Lower leg skin (tissue), 4 donors: Measurements from ENCODE around the gene IRF2. TPM values are rescaled to one million over a fixed set of nuclear protein-coding genes. Genes with fewer than 3 reads are reported as not detected.

Experiments used
- DNase-seq, 2 donors: peaks; one replicate each; pipeline ENCODE4 v3.0.0-alpha.2; 2019; ENCODE audit warnings: low spot score in 2 of 2
- H3K4me3 ChIP-seq: fragments of 200-600 bp; sonication (generic); 2 replicates; pipeline ENCODE4 v1.5.1; 2017; ENCODE audit warnings: mild to moderate bottlenecking, low read depth; ENCODE audit not compliant: poor library complexity, severe bottlenecking
- CTCF ChIP-seq, 3 donors: fragments of 450-650 bp; IDR thresholded peaks; one replicate each; pipeline ENCODE4 v1.5.1; 2016; ENCODE audit warnings: antibody characterized with exemption in 3 of 3, mild to moderate bottlenecking in 3 of 3, moderate library complexity in 2 of 3
- POLR2A ChIP-seq, 2 donors: fragments of 450-650 bp; IDR thresholded peaks; one replicate each; pipeline ENCODE4 v1.6.1; 2016 to 2017; ENCODE audit warnings: antibody characterized with exemption in 2 of 2, mild to moderate bottlenecking in 1 of 2, moderate library complexity in 1 of 2
- WGBS, 2 donors: methylation state at CpG; one replicate each; pipeline ENCODE4 v1.1.5; 2018; 5-methylcytosine and 5-hydroxymethylcytosine counted together
- intact Hi-C: fragments of 100-400 bp; cut with DNase I; formaldehyde crosslinking; loops from one replicate; pipeline ENCODE4 v1.15.0; 2023; ENCODE audit warnings: low total_unique reads
- total RNA-seq, 4 donors: library from RNA; depleted of rRNA; stranded (reverse); fragments of >200 nt; gene quantifications; one replicate each; pipeline ENCODE4 v1.1.0, GENCODE V29; 2016

Gene IRF2
- total RNA-seq, 4 donors from 2014 or later, result 31.6 to 44.0 (median 38.4) TPM

GRCh38 chr4:184416913-184417734 is 57.2 kb downstream of the IRF2 start:
- no peak for DNase-seq
- intact Hi-C loops, result no loop called here
- 53 to 62% methylated on average over 12 of the region's 12 CpGs for WGBS, 2 donors
- H3K4me3 ChIP-seq, result no peak overlapping the region
- no peak for TF ChIP-seq POLR2A (IDR thresholded peaks at IDR 0.05)
- no peak for TF ChIP-seq CTCF (IDR thresholded peaks at IDR 0.05)

GRCh38 chr4:184415071-184415470 is 59.3 kb downstream of the IRF2 start:
- no peak for DNase-seq
- H3K4me3 ChIP-seq, result no peak overlapping the region
- WGBS, 2 donors, result 93 to 99% methylated on average over 6 of the region's 6 CpGs
- intact Hi-C loops, result no loop called here
- TF ChIP-seq CTCF (IDR thresholded peaks at IDR 0.05), result no peak
- TF ChIP-seq POLR2A (IDR thresholded peaks at IDR 0.05), result no peak

- TF ChIP-seq POLR2A (IDR thresholded peaks at IDR 0.05) (no peak), CTCF (IDR thresholded peaks at IDR 0.05) (no peak)
- intact Hi-C loops, result no loop called here
- 84 to 87% methylated on average over 13 of the region's 13 CpGs for WGBS, 2 donors
- no peak for DNase-seq
- no peak overlapping the region for H3K4me3 ChIP-seq
These were observed 60.9 kb downstream of the IRF2 start for GRCh38 chr4:184413261-184414046.

- 81 to 86% methylated on average over 6 of the region's 6 CpGs for WGBS, 2 donors
These were observed 63.6 kb downstream of the IRF2 start for GRCh38 chr4:184410748-184411147.

More at GRCh38 chr4:184410748-184411147, 63.6 kb downstream of the IRF2 start:
- intact Hi-C loops, result no loop called here
- DNase-seq, result no peak
- no peak overlapping the region for H3K4me3 ChIP-seq
- TF ChIP-seq CTCF (IDR thresholded peaks at IDR 0.05) (no peak), POLR2A (IDR thresholded peaks at IDR 0.05) (no peak)
